ENCODE results near the gene GSTA2. TPM values are rescaled to one million over a fixed set of nuclear protein-coding genes. Genes with fewer than 3 reads are reported as not detected.
"Not testable (repeated sequence)": the region's sequence is repeated elsewhere in the genome, so short reads cannot be mapped to it uniquely, and the experiment has no call there.

The GSTA2 gene
- total RNA-seq, 4 donors from 2014 or later = not detected

DNA sequence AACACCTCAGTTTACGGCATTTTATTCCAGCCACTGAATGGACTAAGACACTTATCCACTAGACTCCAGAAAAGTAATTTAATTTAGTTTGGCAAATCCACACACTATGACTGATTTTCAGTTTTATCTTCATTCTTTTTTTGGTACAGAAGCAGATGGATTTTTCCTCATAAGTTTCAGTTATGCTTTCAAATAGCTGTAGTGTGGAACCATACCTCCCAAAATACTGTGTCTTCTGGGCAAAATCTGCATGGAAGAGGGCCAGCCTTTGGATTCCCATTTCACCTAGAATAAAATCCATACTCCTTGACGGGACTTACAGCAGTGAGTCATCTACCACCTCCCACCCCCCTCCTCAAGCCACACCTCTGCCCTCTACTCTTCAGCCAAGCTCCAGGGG lies 43.0 kb downstream of the GSTA2 start:
- TF ChIP-seq, protein P1, sequence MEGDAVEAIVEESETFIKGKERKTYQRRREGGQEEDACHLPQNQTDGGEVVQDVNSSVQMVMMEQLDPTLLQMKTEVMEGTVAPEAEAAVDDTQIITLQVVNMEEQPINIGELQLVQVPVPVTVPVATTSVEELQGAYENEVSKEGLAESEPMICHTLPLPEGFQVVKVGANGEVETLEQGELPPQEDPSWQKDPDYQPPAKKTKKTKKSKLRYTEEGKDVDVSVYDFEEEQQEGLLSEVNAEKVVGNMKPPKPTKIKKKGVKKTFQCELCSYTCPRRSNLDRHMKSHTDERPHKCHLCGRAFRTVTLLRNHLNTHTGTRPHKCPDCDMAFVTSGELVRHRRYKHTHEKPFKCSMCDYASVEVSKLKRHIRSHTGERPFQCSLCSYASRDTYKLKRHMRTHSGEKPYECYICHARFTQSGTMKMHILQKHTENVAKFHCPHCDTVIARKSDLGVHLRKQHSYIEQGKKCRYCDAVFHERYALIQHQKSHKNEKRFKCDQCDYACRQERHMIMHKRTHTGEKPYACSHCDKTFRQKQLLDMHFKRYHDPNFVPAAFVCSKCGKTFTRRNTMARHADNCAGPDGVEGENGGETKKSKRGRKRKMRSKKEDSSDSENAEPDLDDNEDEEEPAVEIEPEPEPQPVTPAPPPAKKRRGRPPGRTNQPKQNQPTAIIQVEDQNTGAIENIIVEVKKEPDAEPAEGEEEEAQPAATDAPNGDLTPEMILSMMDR (IDR thresholded peaks at IDR 0.05) = no peak
- no peak for TF ChIP-seq POLR2A (IDR thresholded peaks at IDR 0.05)
- WGBS, 2 donors = 28 to 57% methylated on average over 2 of the region's 2 CpGs
- no peak overlapping the region for H3K4me3 ChIP-seq (ENCODE audit: low read depth, poor library complexity, severe bottlenecking)
- no peak for DNase-seq (ENCODE audit: low spot score in 2 of 2)
- intact Hi-C loops (cut with DNase I; ENCODE audit: low total_unique reads) = no loop called here

DNA sequence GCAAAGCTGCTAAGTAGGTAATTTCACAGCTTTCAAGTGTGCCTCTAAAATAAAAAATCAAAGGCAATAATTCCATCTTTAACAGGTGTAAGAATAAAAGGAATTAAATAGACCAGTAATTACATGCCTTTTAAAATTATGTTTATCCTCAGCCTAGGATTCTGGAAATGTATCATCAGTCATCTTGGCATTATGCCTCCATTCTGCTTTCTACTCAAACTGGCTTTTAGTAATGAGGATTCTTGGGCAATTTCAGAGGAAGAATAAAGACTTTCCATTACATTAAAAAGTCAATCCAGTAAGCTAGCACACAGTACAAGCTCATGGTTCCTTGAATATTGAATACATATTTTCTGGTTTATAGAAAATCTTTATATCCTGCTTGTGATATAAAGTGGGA lies 44.7 kb downstream of the GSTA2 start:
- no peak for DNase-seq (ENCODE audit: low spot score in 2 of 2)
- intact Hi-C loops (cut with DNase I; ENCODE audit: low total_unique reads) = no loop called here
- TF ChIP-seq, protein P1 (IDR thresholded peaks at IDR 0.05) = no peak
- no peak for TF ChIP-seq POLR2A (IDR thresholded peaks at IDR 0.05)
- H3K4me3 ChIP-seq (ENCODE audit: low read depth, poor library complexity, severe bottlenecking) = no peak overlapping the region

DNA sequence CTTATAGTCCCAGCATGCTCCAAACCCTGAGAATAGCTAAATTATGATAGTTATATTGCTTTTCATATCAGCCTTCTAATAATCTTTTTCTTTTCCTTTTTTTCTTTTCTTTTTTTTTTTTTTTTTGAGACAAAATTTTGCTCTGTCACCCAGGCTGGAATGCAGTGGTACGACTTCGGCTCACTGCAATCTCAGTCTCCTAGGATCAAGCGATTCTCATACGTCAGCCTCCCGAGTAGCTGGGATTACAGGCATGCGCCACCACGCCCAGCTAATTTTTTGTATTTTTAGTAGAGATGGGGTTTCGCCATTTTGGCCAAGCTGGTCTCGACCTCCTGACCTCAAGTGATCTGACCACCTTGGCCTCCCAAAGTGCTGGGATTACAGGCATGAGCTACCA lies 48.5 kb downstream of the GSTA2 start:
- 87 to 88% methylated on average over 9 of the region's 9 CpGs for WGBS, 2 donors
- H3K4me3 ChIP-seq (ENCODE audit: low read depth, poor library complexity, severe bottlenecking); intact Hi-C loops (cut with DNase I; ENCODE audit: low total_unique reads): not testable (repeated sequence)

DNA sequence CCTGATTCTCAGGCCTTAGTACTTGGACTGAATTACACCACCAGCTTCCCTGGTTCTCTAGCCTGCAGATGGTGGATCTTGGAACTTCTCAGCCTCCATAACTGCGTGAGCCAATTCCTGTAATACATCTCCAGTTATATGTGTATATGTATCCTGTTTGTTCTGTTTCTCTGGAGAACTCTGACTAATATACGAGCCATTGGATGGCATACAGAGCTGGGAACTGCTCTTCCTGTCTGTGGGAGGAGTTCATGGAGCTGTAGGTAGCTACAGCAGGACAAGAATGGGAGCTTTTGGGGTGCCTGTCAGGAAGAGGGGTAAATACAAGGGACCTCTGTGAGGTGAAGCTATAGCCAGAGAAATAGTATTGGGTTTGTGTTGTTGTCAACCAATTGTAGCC lies 51.1 kb downstream of the GSTA2 start:
- 51 to 88% methylated on average over 2 of the region's 2 CpGs for WGBS, 2 donors
- TF ChIP-seq POLR2A (IDR thresholded peaks at IDR 0.05) = no peak
- TF ChIP-seq, protein P1 (IDR thresholded peaks at IDR 0.05) = no peak
- H3K4me3 ChIP-seq (ENCODE audit: low read depth, poor library complexity, severe bottlenecking) = no peak overlapping the region
- intact Hi-C loops (cut with DNase I; ENCODE audit: low total_unique reads) = no loop called here
- no peak for DNase-seq (ENCODE audit: low spot score in 2 of 2)

More for the DNA sequence above, 48.5 kb downstream of the GSTA2 start:
- DNase-seq (ENCODE audit: low spot score in 2 of 2) = not testable (repeated sequence)

- intact Hi-C loops (cut with DNase I; ENCODE audit: low total_unique reads) = no loop called here
- 78 to 89% methylated on average over 3 of the region's 3 CpGs for WGBS, 2 donors
Measured at GRCh38 chr6:52707963-52708680, 55.2 kb downstream of the GSTA2 start.

GRCh38 chr6:52706001-52706400 lies 57.3 kb downstream of the GSTA2 start:
- no peak overlapping the region for H3K4me3 ChIP-seq (ENCODE audit: low read depth, poor library complexity, severe bottlenecking)
- no peak for DNase-seq (ENCODE audit: low spot score in 2 of 2)
- TF ChIP-seq, protein P1 (IDR thresholded peaks at IDR 0.05) = no peak
- no peak for TF ChIP-seq POLR2A (IDR thresholded peaks at IDR 0.05)
- 85 to 86% methylated on average over 3 of the region's 3 CpGs for WGBS, 2 donors
- intact Hi-C loops (cut with DNase I; ENCODE audit: low total_unique reads) = no loop called here

More at GRCh38 chr6:52707963-52708680, 55.2 kb downstream of the GSTA2 start:
- TF ChIP-seq, protein P1 (IDR thresholded peaks at IDR 0.05) = no peak
- TF ChIP-seq POLR2A (IDR thresholded peaks at IDR 0.05) = no peak
- H3K4me3 ChIP-seq (ENCODE audit: low read depth, poor library complexity, severe bottlenecking) = no peak overlapping the region
- DNase-seq (ENCODE audit: low spot score in 2 of 2) = no peak

DNA sequence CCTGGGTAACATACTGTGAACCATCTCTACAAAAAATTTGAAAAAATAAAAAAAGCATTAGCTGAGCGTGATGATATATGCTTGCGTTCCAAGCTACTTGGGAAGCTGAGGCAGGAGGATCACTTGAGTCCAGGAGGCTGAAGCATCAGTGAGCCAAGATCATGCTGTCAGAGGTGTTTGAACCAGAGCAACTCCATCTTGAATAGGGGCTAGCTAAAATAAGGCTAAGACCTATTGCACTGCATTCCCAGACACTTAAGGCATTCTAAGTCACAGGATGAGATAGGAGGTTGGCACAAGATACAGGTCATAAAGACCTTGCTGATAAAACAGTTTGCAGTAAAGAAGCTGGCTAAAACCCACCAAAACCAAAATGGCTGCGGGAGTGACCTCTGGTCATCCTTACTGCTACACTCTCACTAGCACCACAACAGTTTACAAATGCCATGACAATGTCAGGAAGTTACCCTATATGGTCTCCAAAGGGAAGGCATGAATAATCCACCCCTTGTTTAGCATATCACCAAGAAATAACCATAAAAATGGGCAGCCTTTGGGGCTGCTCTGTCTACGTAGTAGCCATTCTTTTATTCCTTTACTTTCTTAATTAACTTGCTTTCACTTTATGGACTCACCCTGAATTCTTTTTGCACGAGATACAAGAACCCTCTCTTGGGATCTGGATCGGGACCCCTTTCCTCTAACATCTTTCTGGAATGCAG lies 58.3 kb downstream of the GSTA2 start:
- H3K4me3 ChIP-seq (ENCODE audit: low read depth, poor library complexity, severe bottlenecking); intact Hi-C loops (cut with DNase I; ENCODE audit: low total_unique reads); DNase-seq (ENCODE audit: low spot score in 2 of 2): not testable (repeated sequence)
- WGBS, 2 donors = 94 to 96% methylated on average over 6 of the region's 6 CpGs
